Endothelial cell of umbilical vein (primary cell): ENCODE results near the gene RAI1. TPM values are rescaled to one million over a fixed set of nuclear protein-coding genes. Genes with fewer than 3 reads are reported as not detected.

Experiments
- BruUV-seq: library from RNA; stranded (reverse); fragments of 400-500 nt; replicated peaks from 2 replicates; lab custom pipeline; 2021; lab: Mats Ljungman, UMichigan
- CTCF ChIA-PET: fragments of 300-600, 350-600 bp; sonication (Branson Sonifier 250); formaldehyde crosslinking; loops from one replicate; lab custom pipeline; 2021; ENCODE audit warnings: antibody characterized with exemption, inconsistent platforms; lab: Charles Lee
- POLR2A ChIA-PET: fragments of 300-600, 350-600 bp; sonication (Branson Sonifier 250); formaldehyde crosslinking; loops from one replicate; lab custom pipeline; 2021; ENCODE audit warnings: antibody characterized with exemption, inconsistent platforms; lab: Charles Lee
- DNase-seq: peaks from one replicate; pipeline ENCODE4 v3.0.0-alpha.2; 2011; ENCODE audit warnings: low read depth, low spot score
- FAIRE-seq: peaks from 2 replicates; lab custom pipeline; 2011; peaks lifted over from hg19 to GRCh38; lab: Jason Lieb, UNC
- H2AFZ ChIP-seq: 2 replicates; pipeline ENCODE4 v1.6.0; 2012; ENCODE audit warnings: low read depth, low read length, control low read depth, inconsistent platforms
- H3K27ac ChIP-seq: 2 replicates; pipeline ENCODE4 v1.5.1; 2011; ENCODE audit warnings: low read depth, mild to moderate bottlenecking, control low read depth, low read length, moderate library complexity; ENCODE audit not compliant: insufficient read depth
- H3K27me3 ChIP-seq, 2 experiments: 2 replicates each; pipeline versions ENCODE4 v1.6.0 to v1.6.1; 2011; ENCODE audit warnings: low read length in 2 of 2, mixed read lengths in 1 of 2; ENCODE audit not compliant: control insufficient read depth in 2 of 2, insufficient read depth in 2 of 2
- H3K36me3 ChIP-seq, 2 experiments: 2 replicates in 1 of 2; 3 replicates in 1 of 2; pipeline ENCODE4 v1.5.1; 2011; ENCODE audit warnings: low read length in 2 of 2, mild to moderate bottlenecking in 1 of 2, moderate library complexity in 1 of 2; ENCODE audit not compliant: control insufficient read depth in 2 of 2, insufficient read depth in 2 of 2; ENCODE audit errors: extremely low read depth in 1 of 2
- H3K4me1 ChIP-seq: 3 replicates; pipeline ENCODE4 v1.5.1; 2011; ENCODE audit warnings: mild to moderate bottlenecking, low read length; ENCODE audit not compliant: control insufficient read depth, insufficient read depth; ENCODE audit errors: extremely low read depth
- H3K4me2 ChIP-seq: 2 replicates; pipeline ENCODE4 v1.6.1; 2011; ENCODE audit warnings: low read length, control low read depth, mixed read lengths; ENCODE audit not compliant: insufficient read depth
- H3K4me3 ChIP-seq, 3 experiments: fragments of 200-600 bp in 1 of 3; sonication (generic), shearing (Covaris generic) in 1 of 3; replicated peaks in 1 of 3; 2 replicates each; pipeline ENCODE4 v1.5.1; 2011 to 2016; ENCODE audit warnings: control low read depth in 3 of 3, low read length in 3 of 3, mild to moderate bottlenecking in 2 of 3, inconsistent platforms in 1 of 3, low read depth in 1 of 3, moderate library complexity in 1 of 3; ENCODE audit not compliant: insufficient read depth in 1 of 3
- H3K79me2 ChIP-seq: 2 replicates; pipeline ENCODE4 v1.6.0; 2012; ENCODE audit warnings: low read length, inconsistent platforms; ENCODE audit not compliant: control insufficient read depth, insufficient read depth
- H3K9ac ChIP-seq: replicated peaks from 2 replicates; pipeline ENCODE3; 2011; ENCODE audit warnings: low read length, control low read depth; ENCODE audit not compliant: insufficient read depth; ENCODE audit errors: extremely low read depth
- H3K9me1 ChIP-seq: replicated peaks from 3 replicates; pipeline ENCODE4 v1.6.0; 2011; ENCODE audit warnings: mild to moderate bottlenecking, low read length; ENCODE audit not compliant: control insufficient read depth, insufficient read depth; ENCODE audit errors: extremely low read depth
- H3K9me3 ChIP-seq: replicated peaks from 2 replicates; pipeline ENCODE4 v1.5.1; 2012; ENCODE audit warnings: low read length, inconsistent platforms; ENCODE audit not compliant: control insufficient read depth, insufficient read depth
- H4K20me1 ChIP-seq: replicated peaks from 2 replicates; pipeline ENCODE3; 2011; ENCODE audit warnings: mild to moderate bottlenecking, low read length; ENCODE audit not compliant: control insufficient read depth, insufficient read depth; ENCODE audit errors: extremely low read depth
- CTCF ChIP-seq, 2 donors: IDR thresholded peaks; 1 replicate in 1 of 2; 2 replicates in 1 of 2; pipeline ENCODE4 v1.5.1; 2011; ENCODE audit warnings: low read length in 2 of 2, mild to moderate bottlenecking in 2 of 2, moderate library complexity in 2 of 2, control low read depth in 1 of 2, inconsistent platforms in 1 of 2, low read depth in 1 of 2; ENCODE audit not compliant: insufficient read depth in 1 of 2; ENCODE audit errors: extremely low read depth in 1 of 2
- EZH2 ChIP-seq: IDR thresholded peaks from 2 replicates; pipeline ENCODE4 v1.6.1; 2012; ENCODE audit warnings: borderline replicate concordance, low read depth, mild to moderate bottlenecking, moderate library complexity, low read length, inconsistent platforms; ENCODE audit not compliant: severe bottlenecking
- FOS ChIP-seq: IDR thresholded peaks from 2 replicates; pipeline ENCODE4 v1.6.1; 2011; ENCODE audit warnings: mild to moderate bottlenecking, low read length, moderate library complexity, borderline replicate concordance; ENCODE audit not compliant: insufficient read depth
- GATA2 ChIP-seq: IDR thresholded peaks from 2 replicates; pipeline ENCODE4 v1.7.0; 2011; ENCODE audit warnings: low read depth, mild to moderate bottlenecking, moderate library complexity, mixed read lengths, low read length; ENCODE audit not compliant: insufficient read length, insufficient read depth
- JUN ChIP-seq: IDR thresholded peaks from 2 replicates; pipeline ENCODE4 v1.6.1; 2011; ENCODE audit warnings: borderline replicate concordance, low read depth; ENCODE audit not compliant: insufficient read length, insufficient read depth
- MYC ChIP-seq: IDR thresholded peaks from one replicate; pipeline ENCODE4 v1.6.1; 2011; ENCODE audit warnings: mild to moderate bottlenecking, low read depth, low read length
- POLR2A ChIP-seq: IDR thresholded peaks from 2 replicates; pipeline ENCODE4 v1.6.1; 2012; ENCODE audit warnings: low read depth, mild to moderate bottlenecking, control low read depth, low read length
- POLR2AphosphoS5 ChIP-seq: IDR thresholded peaks from 2 replicates; pipeline ENCODE4 v1.6.1; 2012; ENCODE audit warnings: low read depth, mild to moderate bottlenecking, control low read depth, low read length, moderate library complexity; ENCODE audit not compliant: insufficient read depth
- dilution Hi-C: fragments of 300-500 bp; cut with MboI; formaldehyde crosslinking; loops from one replicate; pipeline ENCODE4 v1.15.0; 2019; ENCODE audit warnings: low sequenced_read_pairs; ENCODE audit not compliant: extremely low pct_ligation_motif_present
- intact Hi-C: fragments of 100-400 bp; cut with micrococcal nuclease; formaldehyde crosslinking; loops from one replicate; pipeline ENCODE4 v1.10.0; 2022
- polyA plus RNA-seq, 4 experiments: library from polyadenylated mRNA; depleted of rRNA in 3 of 4; stranded (reverse) in 3 of 4; unstranded in 1 of 4; fragments of >200 nt; gene quantifications; 2 replicates each; pipeline versions ENCODE4 v1.2.1 to v1.2.3, GENCODE V29; 2011 to 2012; ENCODE audit warnings: missing spikeins in 1 of 4
- total RNA-seq: library from RNA; stranded (reverse); gene quantifications from 2 replicates; pipeline ENCODE4 v1.2.3, GENCODE V29; 2021
- TF ChIP-seq, protein P1 (sequence below): IDR thresholded peaks from 2 replicates; pipeline ENCODE4 v1.6.1; 2011; ENCODE audit not compliant: insufficient read depth, insufficient read length

The RAI1 gene
- total and polyA plus RNA-seq, 2 donors (not counting 3 experiments of a cell fraction or from before 2014, with no cell fraction given), result 7.8 to 43.3 TPM

DNA sequence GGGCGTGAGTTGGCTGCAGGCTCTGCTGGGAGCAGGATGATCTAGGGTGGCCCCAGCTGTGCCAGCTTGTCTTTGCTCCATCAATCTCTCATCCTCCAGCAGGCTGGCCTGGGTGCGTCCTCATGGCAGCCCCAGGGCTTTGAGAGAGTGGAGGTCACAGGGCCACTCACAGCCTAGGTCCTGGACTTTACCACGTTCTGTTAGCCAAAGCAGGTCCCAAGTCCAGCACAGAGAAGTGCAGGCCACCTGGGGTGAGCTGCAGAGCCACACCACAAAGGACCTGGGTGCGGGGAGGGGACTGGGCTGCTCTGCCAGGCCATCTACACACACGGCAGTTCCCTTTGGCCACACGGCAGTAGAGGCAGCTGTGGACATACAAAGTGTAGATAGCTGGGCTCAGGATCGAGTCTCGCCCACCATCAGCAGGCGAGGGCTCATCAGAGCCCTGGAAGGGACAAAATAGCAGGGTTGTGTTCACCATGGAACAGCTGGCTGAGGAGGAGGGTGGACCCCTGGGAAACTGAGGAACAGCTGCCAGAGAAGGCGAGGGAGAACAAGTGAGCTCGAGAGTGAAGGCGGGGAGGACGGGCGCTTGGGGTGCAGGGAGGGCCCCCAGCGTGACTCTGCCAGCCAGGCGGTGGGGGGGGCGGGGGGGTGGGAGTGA lies 125.5 kb downstream of the RAI1 start:
- H3K27ac ChIP-seq, result no peak overlapping the region
- FAIRE-seq, result no peak

More for the DNA sequence above, 125.5 kb downstream of the RAI1 start:
- dilution Hi-C loops (no loop called here), intact Hi-C loops (no loop called here)
- Histone ChIP-seq H4K20me1 (no peaks in the 10 kb centered on the region), H3K79me2 (no peaks in the 10 kb centered on the region), H3K4me1 (peaks cover 2% of the 10 kb centered on the region), H3K4me3 (no peak overlapping the region), H2AFZ (no peak overlapping the region), H3K4me2 (no peak overlapping the region), H3K9me3 (no peaks in the 10 kb centered on the region), H3K9me1 (no peaks in the 10 kb centered on the region), H3K9ac (no peak overlapping the region), H3K36me3 (peaks cover 6 to 19% of the 10 kb centered on the region in 2 experiments), H3K27me3 (no peaks in the 10 kb centered on the region)
- BruUV-seq, result no TSS peak
- CTCF ChIA-PET, result interaction anchor here (1.1 to 1.7 kb wide), 3 partner anchors 32 to 126 kb away, joined by 3 to 7 read pairs (median 4); partner anchors contain the start of gene RAI1
- POLR2A ChIA-PET, result no interaction called here
- DNase-seq, result no peak
- no peak for TF ChIP-seq MYC
- no peak for TF ChIP-seq POLR2AphosphoS5
- TF ChIP-seq CTCF (IDR thresholded peaks at IDR 0.05; ENCODE audit: extremely low read depth in 1 of 2, insufficient read depth in 1 of 2, low read depth in 1 of 2, low read length in 2 of 2), result no peak
- no peak for TF ChIP-seq POLR2A
- TF ChIP-seq GATA2, result no peak
- TF ChIP-seq JUN, result no peak
- no peak for TF ChIP-seq FOS
- TF ChIP-seq, protein P1, sequence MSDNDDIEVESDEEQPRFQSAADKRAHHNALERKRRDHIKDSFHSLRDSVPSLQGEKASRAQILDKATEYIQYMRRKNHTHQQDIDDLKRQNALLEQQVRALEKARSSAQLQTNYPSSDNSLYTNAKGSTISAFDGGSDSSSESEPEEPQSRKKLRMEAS, result no peak
- no peak for TF ChIP-seq EZH2
